HG02678 (cell line): ENCODE results near the gene PBX1.

Experiments used
- ATAC-seq: cut with Tn5 transposase; IDR thresholded peaks from one replicate; pipeline ENCODE4 v1.9.1; 2021; ENCODE audit warnings: mild to moderate bottlenecking, moderate library complexity; ENCODE audit not compliant: unreplicated experiment

PBX1 gene

GRCh38 chr1:164716992-164717703 is 158.2 kb downstream of the PBX1 start:
- peak; percentile 83 for ATAC-seq

- no peak for ATAC-seq
Observed at GRCh38 chr1:164718821-164719220, 159.8 kb downstream of the PBX1 start.

- no peak for ATAC-seq
Observed at GRCh38 chr1:164719676-164720439, 160.9 kb downstream of the PBX1 start.

GRCh38 chr1:164720440-164721227 is 161.7 kb downstream of the PBX1 start:
- no peak for ATAC-seq

GRCh38 chr1:164721228-164721496 is 162.2 kb downstream of the PBX1 start:
- ATAC-seq = no peak

- no peak for ATAC-seq
Observed at GRCh38 chr1:164723296-164723798, 164.4 kb downstream of the PBX1 start.

- ATAC-seq = no peak
Observed at GRCh38 chr1:164725401-164725800, 166.4 kb downstream of the PBX1 start.

GRCh38 chr1:164726235-164726634 is 167.3 kb downstream of the PBX1 start:
- ATAC-seq = no peak

- no peak for ATAC-seq
Observed at GRCh38 chr1:164728719-164729118, 169.7 kb downstream of the PBX1 start.

- no peak for ATAC-seq
Observed at GRCh38 chr1:164731161-164731876, 172.3 kb downstream of the PBX1 start.

- no peak for ATAC-seq
Observed at GRCh38 chr1:164733070-164733469, 174.1 kb downstream of the PBX1 start.

- no peak for ATAC-seq
Observed at GRCh38 chr1:164733734-164734133, 174.8 kb downstream of the PBX1 start.

GRCh38 chr1:164735315-164736052 is 176.5 kb downstream of the PBX1 start:
- no peak for ATAC-seq

GRCh38 chr1:164736137-164736536 is 177.2 kb downstream of the PBX1 start:
- ATAC-seq = no peak

GRCh38 chr1:164739189-164739588 is 180.2 kb downstream of the PBX1 start:
- no peak for ATAC-seq

GRCh38 chr1:164740000-164740526 is 181.1 kb downstream of the PBX1 start:
- ATAC-seq = no peak

- no peak for ATAC-seq
Observed at GRCh38 chr1:164742745-164743144, 183.8 kb downstream of the PBX1 start.

- ATAC-seq = no peak
Observed at GRCh38 chr1:164743976-164744375, 185.0 kb downstream of the PBX1 start.

GRCh38 chr1:164745736-164746135 is 186.8 kb downstream of the PBX1 start:
- ATAC-seq = no peak

GRCh38 chr1:164746632-164747031 is 187.6 kb downstream of the PBX1 start:
- ATAC-seq = no peak
